B cell (primary cell): ENCODE measurements around the gene SMARCAD1. TPM values are rescaled to one million over a fixed set of nuclear protein-coding genes. Genes with fewer than 3 reads are reported as not detected.

ENCODE experiments used
- ATAC-seq: fragments of 200-7000 bp; cut with Tn5 transposase; one replicate; pipeline ENCODE4 v1.10.0; 2021; ENCODE audit warnings: low read depth, mild to moderate bottlenecking, moderate number of reproducible peaks, moderate library complexity
- CTCF ChIA-PET: fragments of 350-600 bp; sonication (Branson Sonifier 250); formaldehyde crosslinking; loops from one replicate; lab custom pipeline; 2021; ENCODE audit warnings: antibody characterized with exemption, inconsistent platforms; lab: Charles Lee
- POLR2A ChIA-PET: fragments of 350-600 bp; sonication (Branson Sonifier 250); formaldehyde crosslinking; loops from one replicate; lab custom pipeline; 2021; ENCODE audit warnings: antibody characterized with exemption; lab: Charles Lee
- DNase-seq: peaks from one replicate; pipeline ENCODE4 v3.0.0; 2013
- H2AFZ ChIP-seq: 2 replicates; pipeline ENCODE4 v1.6.1; 2012; ENCODE audit warnings: mild to moderate bottlenecking, low read depth, low read length; ENCODE audit not compliant: insufficient read depth, poor library complexity, severe bottlenecking
- H3K27ac ChIP-seq, 2 donors: 1 replicate in 1 of 2; 2 replicates in 1 of 2; pipeline ENCODE4 v1.5.1; 2012 to 2013; ENCODE audit warnings: low read length in 2 of 2, mild to moderate bottlenecking in 2 of 2, moderate library complexity in 1 of 2
- H3K27me3 ChIP-seq, 4 experiments: fragments of 200-600 bp in 1 of 4; sonication (generic) in 1 of 4; replicated peaks in 1 of 4; 1 replicate in 2 of 4; 2 replicates in 2 of 4; pipeline versions ENCODE4 v1.6.1 to v1.7.0; 2013 to 2016; ENCODE audit warnings: low read length in 3 of 4, mild to moderate bottlenecking in 2 of 4, mixed read lengths in 1 of 4, moderate library complexity in 1 of 4; ENCODE audit not compliant: insufficient read depth in 4 of 4, control insufficient read depth in 3 of 4; ENCODE audit errors: control extremely low read depth in 1 of 4
- H3K36me3 ChIP-seq, 2 experiments: replicated peaks in 1 of 2; 1 replicate in 1 of 2; 2 replicates in 1 of 2; pipeline versions ENCODE4 v1.6.1 to v1.7.1; 2013; ENCODE audit warnings: low read length in 1 of 2; ENCODE audit not compliant: insufficient read depth in 2 of 2, control insufficient read depth in 1 of 2; ENCODE audit errors: control extremely low read depth in 1 of 2, extremely low read depth in 1 of 2
- H3K4me1 ChIP-seq, 2 donors: fragments of 200-600 bp in 1 of 2; sonication (generic) in 1 of 2; 1 replicate in 1 of 2; 2 replicates in 1 of 2; pipeline versions ENCODE4 v1.5.1 to v1.6.1; 2013 to 2017; ENCODE audit warnings: low read length in 2 of 2; ENCODE audit not compliant: control insufficient read depth in 2 of 2, insufficient read depth in 2 of 2
- H3K4me2 ChIP-seq: replicated peaks from 2 replicates; pipeline ENCODE3; 2012; ENCODE audit warnings: mild to moderate bottlenecking, low read depth, low read length; ENCODE audit not compliant: poor library complexity, severe bottlenecking
- H3K4me3 ChIP-seq, 5 experiments: fragments of 200-600 bp in 1 of 5; sonication (generic) in 1 of 5; 1 replicate in 3 of 5; 2 replicates in 2 of 5; pipeline versions ENCODE4 v1.5.1 to v1.7.0; 2011 to 2016; ENCODE audit warnings: low read length in 4 of 5, mild to moderate bottlenecking in 4 of 5, low read depth in 2 of 5, control low read depth in 1 of 5, moderate library complexity in 1 of 5; ENCODE audit not compliant: insufficient read depth in 1 of 5; ENCODE audit errors: control extremely low read depth in 1 of 5, extremely low read depth in 1 of 5
- H3K79me2 ChIP-seq: fragments of 200-600 bp; sonication (generic); one replicate; pipeline ENCODE4 v1.6.0; 2016; ENCODE audit warnings: low read length; ENCODE audit not compliant: control insufficient read depth, insufficient read depth
- H3K9ac ChIP-seq: fragments of 200-600 bp; sonication (generic); 2 replicates; pipeline ENCODE4 v1.6.1; 2017; ENCODE audit warnings: mild to moderate bottlenecking, low read length, moderate library complexity
- H3K9me3 ChIP-seq, 3 donors: one replicate each; pipeline versions ENCODE4 v1.6.1 to v1.7.1; 2013; ENCODE audit warnings: low read length in 2 of 3; ENCODE audit not compliant: control insufficient read depth in 2 of 3, insufficient read depth in 1 of 3; ENCODE audit errors: control extremely low read depth in 1 of 3
- H4K20me1 ChIP-seq: 2 replicates; pipeline ENCODE4 v1.6.0; 2012; ENCODE audit warnings: mild to moderate bottlenecking, low read length; ENCODE audit not compliant: insufficient read depth, control insufficient read depth, poor library complexity, severe bottlenecking
- H3K27ac Mint-ChIP-seq: one replicate; pipeline ENCODE4 v1.8.0; 2021; ENCODE audit warnings: mixed read lengths
- H3K27me3 Mint-ChIP-seq: one replicate; pipeline ENCODE4 v1.8.0; 2021; ENCODE audit warnings: mixed read lengths
- H3K4me1 Mint-ChIP-seq: one replicate; pipeline ENCODE4 v1.8.0; 2021; ENCODE audit warnings: mixed read lengths
- H3K4me3 Mint-ChIP-seq: one replicate; pipeline ENCODE4 v1.8.0; 2021; ENCODE audit warnings: mixed read lengths
- H3K9me3 Mint-ChIP-seq: one replicate; pipeline ENCODE4 v1.8.0; 2022; ENCODE audit warnings: mixed read lengths; ENCODE audit not compliant: insufficient read depth
- CTCF ChIP-seq: fragments of 200-600 bp; IDR thresholded peaks from one replicate; pipeline ENCODE4 v1.8.0; 2022; ENCODE audit warnings: antibody characterized with exemption, mild to moderate bottlenecking
- EZH2 ChIP-seq: IDR thresholded peaks from 2 replicates; pipeline ENCODE4 v1.6.1; 2012; ENCODE audit warnings: borderline replicate concordance, low read depth, mild to moderate bottlenecking, moderate library complexity, low read length; ENCODE audit not compliant: insufficient read depth, poor library complexity, severe bottlenecking
- WGBS: methylation state at CpG from one replicate; pipeline ENCODE4 v1.1.5; 2013; ENCODE audit warnings: missing lambda C conversion rate; ENCODE audit not compliant: insufficient coverage; 5-methylcytosine and 5-hydroxymethylcytosine counted together
- intact Hi-C: fragments of 100-400 bp; cut with micrococcal nuclease; formaldehyde crosslinking; loops from one replicate; pipeline ENCODE4 v1.10.0; 2022
- polyA plus RNA-seq: library from polyadenylated mRNA; depleted of rRNA; stranded (reverse); fragments of >200 nt; gene quantifications from 2 replicates; pipeline ENCODE4 v1.2.3, GENCODE V29; 2012
- total RNA-seq, 2 donors: library from RNA; stranded (reverse); fragments of 120-200 nt in 1 of 2; gene quantifications; 1 replicate in 1 of 2; 2 replicates in 1 of 2; pipeline versions ENCODE4 v1.2.3 to v1.2.4, GENCODE V29; 2013 to 2022

Gene SMARCAD1
- total and polyA plus RNA-seq, 2 donors (not counting 1 experiment from before 2014, with no cell fraction given) = 8.2 to 26.7 TPM

GRCh38 chr4:94262163-94263016 is 54.7 kb downstream of the SMARCAD1 start:
- Histone ChIP-seq H3K9me3 (no peaks in the 10 kb centered on the region), H3K79me2 (peaks cover 3% of the 10 kb centered on the region), H3K27ac (no peak overlapping the region), H3K9ac (no peak overlapping the region), H4K20me1 (no peaks in the 10 kb centered on the region), H3K27me3 (no peaks in the 10 kb centered on the region), H3K4me1 (no peaks in the 10 kb centered on the region), H2AFZ (no peak overlapping the region), H3K4me3 (no peak overlapping the region), H3K4me2 (no peak overlapping the region), H3K36me3 (peaks cover 0 to 2% of the 10 kb centered on the region in 2 experiments)
- ATAC-seq = no peak
- WGBS = 91% methylated on average over 2 of the region's 5 CpGs
- no peak overlapping the region for H3K27ac Mint-ChIP-seq
- intact Hi-C loops = no loop called here
- ChIA-PET POLR2A (no interaction called here), CTCF (no interaction called here)
- H3K27me3 Mint-ChIP-seq = no peaks in the 10 kb centered on the region
- TF ChIP-seq EZH2 (no peak), CTCF (no peak)
- H3K4me3 Mint-ChIP-seq = no peak overlapping the region
- no peaks in the 10 kb centered on the region for H3K9me3 Mint-ChIP-seq
- no peak for DNase-seq
- H3K4me1 Mint-ChIP-seq = no peaks in the 10 kb centered on the region

- H3K9me3 ChIP-seq = no peaks in the 10 kb centered on the region
- H3K36me3 ChIP-seq = peaks cover 0 to 5% of the 10 kb centered on the region in 2 experiments
- ATAC-seq (no peak), DNase-seq (no peak)
- no peak overlapping the region for H3K4me2 ChIP-seq
- Mint-ChIP-seq H3K27ac (no peak overlapping the region), H3K27me3 (no peaks in the 10 kb centered on the region), H3K9me3 (no peaks in the 10 kb centered on the region), H3K4me3 (no peak overlapping the region), H3K4me1 (no peaks in the 10 kb centered on the region)
- H3K9ac ChIP-seq = no peak overlapping the region
- no peak overlapping the region for H3K4me3 ChIP-seq
- peaks cover 2% of the 10 kb centered on the region for H3K79me2 ChIP-seq
- ChIA-PET POLR2A (no interaction called here), CTCF (no interaction called here)
- no peak overlapping the region for H3K27ac ChIP-seq
- TF ChIP-seq CTCF (no peak), EZH2 (no peak)
- H3K27me3 ChIP-seq = no peaks in the 10 kb centered on the region
- intact Hi-C loops = no loop called here
- no peaks in the 10 kb centered on the region for H4K20me1 ChIP-seq
- H3K4me1 ChIP-seq = no peaks in the 10 kb centered on the region
- WGBS = 100% methylated on average over 1 of the region's 4 CpGs
- no peak overlapping the region for H2AFZ ChIP-seq
Observed at GRCh38 chr4:94267037-94267436, 59.4 kb downstream of the SMARCAD1 start.
